Right kidney (tissue), 1 donor: ENCODE measurements around the gene SPDYE3.
"Not testable (repeated sequence)": the region's sequence is repeated elsewhere in the genome, so short reads cannot be mapped to it uniquely, and the experiment has no call there.

Experiments used
- DNase-seq: peaks from one replicate; pipeline ENCODE4 v3.0.0-alpha.2; 2016

SPDYE3 gene

DNA sequence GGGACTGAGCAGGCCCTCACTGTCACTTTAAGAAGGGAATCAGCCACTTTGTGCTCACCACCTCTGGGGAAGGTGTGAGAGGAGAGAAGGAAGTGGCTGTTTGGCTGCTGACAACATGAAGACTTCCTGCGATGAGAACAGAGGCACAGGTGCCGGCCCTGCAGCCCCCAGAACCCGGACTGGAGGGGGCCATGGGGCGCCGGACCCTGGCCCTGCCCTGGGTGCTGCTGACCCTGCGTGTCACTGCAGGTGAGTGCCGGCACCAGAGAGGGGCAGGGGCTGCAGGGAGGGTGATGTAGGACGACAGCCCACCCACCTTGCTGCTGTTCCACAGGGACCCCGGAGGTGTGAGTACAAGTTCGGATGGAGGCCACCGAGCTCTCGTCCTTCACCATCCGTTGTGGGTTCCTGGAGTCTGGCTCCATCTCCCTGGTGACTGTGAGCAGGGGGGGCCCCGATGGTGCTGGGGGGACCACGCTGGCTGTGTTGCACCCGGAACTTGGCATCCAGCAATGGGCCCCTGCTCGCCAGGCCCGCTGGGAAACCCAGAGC is 44.8 kb downstream of the SPDYE3 start:
- DNase-seq, result not testable (repeated sequence)

DNA sequence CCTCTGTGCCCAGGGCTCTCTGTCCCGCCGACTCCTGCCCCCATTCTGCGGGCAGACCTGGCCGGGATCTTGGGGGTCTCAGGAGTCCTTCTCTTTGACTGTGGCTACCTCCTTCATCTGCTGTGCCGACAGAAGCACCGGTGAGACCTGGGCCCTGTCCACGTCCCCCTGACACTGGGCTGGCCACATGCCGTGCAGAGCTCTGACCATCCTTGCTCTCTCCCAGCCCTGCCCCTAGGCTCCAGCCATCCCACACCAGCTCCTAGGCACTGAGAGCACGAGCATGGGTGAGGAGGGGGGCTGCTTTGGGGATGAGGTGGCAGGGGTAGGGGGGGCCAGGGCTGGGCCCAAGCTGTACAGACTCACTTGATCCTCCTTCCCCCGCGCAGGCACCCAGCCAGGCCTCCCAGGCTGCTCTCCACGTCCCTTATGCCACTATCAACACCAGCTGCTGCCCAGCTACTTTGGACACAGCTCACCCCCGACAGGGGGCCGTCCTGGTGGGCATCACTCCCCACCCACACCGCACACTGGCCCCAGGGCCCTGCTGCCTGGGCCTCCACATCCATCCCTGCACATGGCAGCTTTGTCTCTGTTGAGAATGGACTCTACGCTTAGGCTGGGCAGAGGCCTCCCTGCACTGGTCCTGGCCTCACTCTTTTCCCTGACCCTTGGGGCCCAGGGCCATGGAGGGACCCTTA is 45.6 kb downstream of the SPDYE3 start:
- DNase-seq, result no peak

DNA sequence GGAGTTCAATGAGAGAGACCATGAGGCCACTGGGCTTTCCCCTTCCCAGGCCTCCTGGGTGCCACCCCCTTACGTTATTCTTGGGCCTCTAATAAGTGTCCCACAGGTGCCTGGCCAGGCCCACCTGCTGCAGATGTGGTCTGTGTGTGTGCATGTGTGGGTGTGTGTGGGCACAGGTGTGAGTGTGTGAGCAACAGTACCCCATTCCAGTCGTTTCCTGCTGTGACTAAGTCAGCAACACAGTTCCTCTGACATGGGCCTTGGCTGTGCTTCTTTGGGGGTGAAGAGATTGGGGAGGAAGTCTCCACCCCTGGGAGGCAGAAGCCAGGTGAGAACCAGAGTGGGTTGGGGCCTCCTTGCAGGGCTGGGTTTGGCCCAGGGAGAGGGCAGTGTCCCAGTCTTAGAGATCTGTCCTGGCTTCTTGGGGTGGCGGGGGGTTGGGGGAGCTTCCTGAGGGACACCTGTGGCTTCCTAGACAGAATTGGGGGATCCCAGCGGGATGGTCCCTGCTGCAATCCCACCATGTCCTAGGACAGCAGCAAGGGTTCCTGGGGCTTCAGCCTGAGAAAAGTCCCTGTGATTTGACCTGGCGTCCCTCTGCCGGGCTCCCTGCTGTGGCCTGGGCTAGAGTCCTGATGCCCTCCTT is 46.3 kb downstream of the SPDYE3 start:
- DNase-seq, result no peak

DNA sequence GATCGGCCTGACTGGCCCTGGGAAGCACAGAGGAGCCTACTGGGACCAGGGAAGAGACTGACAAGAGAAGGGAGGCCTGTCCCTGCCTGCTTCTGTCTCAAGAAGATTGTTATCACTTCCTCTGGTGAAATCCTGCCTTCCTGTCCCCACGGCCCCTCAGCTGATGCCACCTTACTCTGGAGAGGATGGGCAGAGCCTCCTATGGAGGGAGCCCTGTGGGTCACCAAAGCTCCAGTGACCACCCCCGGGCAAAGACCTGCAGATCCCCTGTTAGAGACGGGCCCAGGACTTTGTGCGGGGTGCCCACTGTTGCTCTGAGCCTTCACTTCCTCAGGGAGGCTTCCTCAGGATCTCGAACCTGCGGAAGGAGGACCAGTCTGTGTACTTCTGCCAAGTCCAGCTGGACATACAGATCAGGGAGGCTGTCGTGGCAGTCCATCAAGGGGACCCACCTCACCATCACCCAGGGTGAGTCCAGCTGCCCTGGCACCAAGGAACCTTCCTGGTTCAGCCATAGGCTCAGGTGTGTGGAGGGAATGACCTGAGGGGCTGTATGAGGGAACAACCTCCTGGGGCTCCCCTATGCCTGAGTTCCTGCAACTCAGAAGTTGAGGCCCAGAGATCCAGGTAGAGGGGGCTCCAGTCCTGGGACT is 49.0 kb downstream of the SPDYE3 start:
- no peak for DNase-seq

DNA sequence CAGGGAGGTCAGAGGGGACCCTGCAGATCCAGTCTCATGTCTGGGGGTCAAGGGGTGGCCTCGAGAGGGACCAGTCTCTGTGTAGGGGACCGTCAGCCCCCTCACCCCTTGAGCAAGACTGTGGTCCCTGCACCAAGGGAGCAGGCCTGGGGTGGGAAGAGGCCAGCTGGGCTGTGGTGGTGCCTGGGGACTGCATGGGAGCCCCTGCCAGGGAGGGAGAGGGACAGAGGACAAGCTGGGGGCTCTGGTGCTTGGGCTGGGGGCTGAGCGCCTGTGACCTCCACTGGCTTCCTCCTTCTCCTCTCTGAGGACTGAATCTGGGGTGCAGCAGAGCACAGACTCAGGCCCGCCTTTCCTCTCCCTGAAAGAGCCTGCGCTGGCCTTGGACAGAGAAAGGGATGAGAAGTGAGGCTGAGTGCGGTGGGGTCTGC is 49.6 kb downstream of the SPDYE3 start:
- DNase-seq, result no peak

DNA sequence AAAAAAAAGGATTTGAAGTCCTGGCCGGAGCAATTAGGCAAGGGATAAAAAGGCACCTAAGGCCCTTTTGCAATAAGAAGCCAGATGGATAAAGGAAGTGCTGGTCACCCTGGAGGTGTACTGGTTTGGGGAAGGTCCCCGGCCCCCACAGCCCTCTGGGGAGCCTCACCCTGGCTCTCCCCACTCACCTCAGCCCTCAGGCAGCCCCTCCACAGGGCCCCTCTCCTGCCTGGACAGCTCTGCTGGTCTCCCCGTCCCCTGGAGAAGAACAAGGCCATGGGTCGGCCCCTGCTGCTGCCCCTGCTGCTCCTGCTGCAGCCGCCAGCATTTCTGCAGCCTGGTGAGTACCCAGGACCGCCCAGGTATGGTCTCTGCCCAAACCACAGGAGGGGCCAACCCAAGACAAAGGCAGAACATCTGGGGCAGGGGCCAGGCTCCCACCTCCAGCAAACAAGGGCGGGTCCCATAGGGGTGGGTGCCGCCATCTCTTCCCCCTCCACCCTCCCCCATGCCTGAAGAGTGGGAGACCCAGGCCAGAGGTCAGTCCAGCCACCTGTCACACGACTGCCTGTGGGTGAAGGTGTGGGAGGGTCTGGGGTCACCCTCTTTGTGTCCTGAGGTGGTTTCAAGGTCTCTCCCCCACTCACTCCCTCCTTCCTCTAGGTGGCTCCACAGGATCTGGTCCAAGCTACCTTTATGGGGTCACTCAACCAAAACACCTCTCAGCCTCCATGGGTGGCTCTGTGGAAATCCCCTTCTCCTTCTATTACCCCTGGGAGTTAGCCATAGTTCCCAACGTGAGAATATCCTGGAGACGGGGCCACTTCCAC is 50.7 kb downstream of the SPDYE3 start, which contains the start of gene PILRB:
Gene PILRB (plus strand): TSS at position 91 of the 830 bp plus-strand sequence. CDS start 186 bp downstream, at position 277.
- no peak for DNase-seq

DNA sequence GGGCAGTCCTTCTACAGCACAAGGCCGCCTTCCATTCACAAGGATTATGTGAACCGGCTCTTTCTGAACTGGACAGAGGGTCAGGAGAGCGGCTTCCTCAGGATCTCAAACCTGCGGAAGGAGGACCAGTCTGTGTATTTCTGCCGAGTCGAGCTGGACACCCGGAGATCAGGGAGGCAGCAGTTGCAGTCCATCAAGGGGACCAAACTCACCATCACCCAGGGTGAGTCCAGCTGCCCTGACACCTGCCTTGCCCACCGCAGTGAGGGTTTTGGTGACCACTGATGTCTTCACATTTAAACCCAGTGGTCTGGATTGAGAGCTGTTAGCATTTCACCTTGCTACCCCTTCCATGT is 51.3 kb downstream of the SPDYE3 start:
- DNase-seq, result no peak

DNA sequence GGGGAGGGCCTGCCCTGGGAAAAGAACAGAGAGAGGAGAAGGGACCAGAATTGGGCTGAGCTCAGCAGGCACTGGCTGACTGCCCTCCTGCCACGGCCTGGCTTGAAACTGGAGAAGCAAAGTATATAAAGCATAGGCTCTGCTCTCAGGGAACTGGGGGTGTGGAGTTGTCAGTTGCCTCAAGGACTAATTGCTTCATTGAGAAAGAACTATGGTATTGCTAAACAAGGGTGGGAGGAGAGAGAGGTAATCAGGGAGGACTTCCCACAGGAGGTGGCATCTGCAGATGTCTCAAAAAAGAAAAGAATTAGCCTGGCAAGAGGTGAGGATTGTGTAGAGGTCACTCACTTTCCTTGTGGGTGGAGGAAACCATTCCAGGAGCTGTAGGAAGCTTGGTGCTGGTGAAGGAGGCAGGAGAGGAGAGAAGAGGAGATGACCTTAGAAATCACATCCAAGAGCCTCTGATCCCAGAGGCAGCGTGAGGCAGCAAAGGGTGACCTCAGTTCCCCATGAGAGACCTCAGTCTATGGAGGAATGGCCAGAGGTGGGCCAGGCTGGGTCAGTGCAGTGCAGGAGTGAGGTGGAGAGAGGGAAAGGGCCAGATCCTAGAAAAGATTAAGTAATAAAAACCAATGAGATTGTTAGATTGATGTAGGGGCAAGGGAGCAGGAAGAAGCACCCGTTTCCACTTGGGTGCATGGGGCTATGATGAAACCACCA is 52.8 kb downstream of the SPDYE3 start:
- DNase-seq, result no peak

DNA sequence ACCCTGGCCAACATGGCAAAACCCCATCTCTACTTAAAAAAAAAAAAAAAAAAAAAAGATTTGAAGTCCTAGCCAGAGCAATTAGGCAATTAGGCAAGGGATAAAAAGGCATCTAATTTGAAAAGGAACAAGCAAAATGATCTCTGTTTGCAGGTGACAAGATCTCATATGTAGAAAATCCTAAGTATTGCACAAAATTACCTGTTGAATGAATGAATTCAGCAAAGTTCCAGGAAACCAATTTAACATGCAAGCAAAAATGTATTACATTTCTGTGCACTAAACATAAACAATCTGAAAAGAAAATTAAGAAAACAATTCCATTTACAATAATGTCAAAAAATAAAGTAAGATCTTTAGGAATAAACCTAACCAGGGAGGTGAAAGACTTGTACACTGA is 55.6 kb downstream of the SPDYE3 start:
- DNase-seq, result no peak

DNA sequence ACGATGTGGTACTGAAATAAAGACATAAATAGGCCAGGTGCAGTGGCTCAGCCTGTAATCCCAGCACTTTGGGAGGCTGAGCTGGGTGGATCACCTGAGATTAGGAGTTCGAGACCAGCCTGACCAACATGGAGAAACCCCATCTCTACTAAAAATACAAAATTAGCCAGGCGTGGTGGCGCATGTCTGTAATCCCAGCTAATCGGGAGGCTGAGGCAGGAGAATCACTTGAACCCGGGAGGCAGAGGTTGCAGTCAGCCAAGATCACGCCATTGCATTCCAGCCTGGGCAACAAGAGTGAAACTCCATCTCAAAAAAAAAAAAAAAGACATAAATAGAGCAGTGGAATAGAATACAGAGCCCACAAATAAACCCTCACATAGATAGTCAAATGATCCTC is 56.3 kb downstream of the SPDYE3 start:
- DNase-seq, result not testable (repeated sequence)

DNA sequence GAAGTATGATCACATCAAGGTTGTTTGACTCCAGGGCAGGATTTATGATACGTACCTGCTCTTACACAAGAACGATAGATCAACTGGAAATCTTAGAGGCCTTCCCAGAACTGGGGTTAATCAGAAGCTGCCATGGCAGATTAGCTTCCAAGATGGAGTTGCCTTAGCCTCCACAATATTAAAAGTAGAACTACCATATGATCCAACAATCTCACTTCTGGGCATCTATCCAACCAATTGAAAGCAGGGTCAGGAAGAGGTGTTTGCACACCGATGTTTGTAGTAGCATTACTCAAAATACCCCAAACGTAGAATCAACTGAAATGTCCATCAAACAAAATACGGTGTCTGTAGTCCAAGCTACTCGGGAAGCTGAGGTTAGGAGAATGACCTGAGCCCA is 57.0 kb downstream of the SPDYE3 start:
- no peak for DNase-seq

DNA sequence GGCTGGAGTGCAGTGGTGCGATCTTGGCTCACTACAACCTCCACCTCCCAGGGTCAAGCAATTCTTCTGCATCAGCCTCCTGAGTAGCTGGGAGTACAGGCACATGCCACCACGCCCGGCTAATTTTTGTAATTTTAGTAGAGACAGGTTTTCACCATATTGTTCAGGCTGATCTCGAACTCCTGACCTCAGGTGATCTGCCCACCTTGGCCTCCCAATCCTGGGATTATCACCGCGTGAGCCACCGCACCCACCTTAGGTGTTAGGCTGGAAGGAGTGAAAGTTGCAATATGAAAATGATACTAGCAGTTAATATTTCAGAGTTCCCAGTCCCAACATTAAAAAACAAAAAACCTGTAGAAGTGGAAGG is 58.5 kb downstream of the SPDYE3 start:
- not testable (repeated sequence) for DNase-seq

DNA sequence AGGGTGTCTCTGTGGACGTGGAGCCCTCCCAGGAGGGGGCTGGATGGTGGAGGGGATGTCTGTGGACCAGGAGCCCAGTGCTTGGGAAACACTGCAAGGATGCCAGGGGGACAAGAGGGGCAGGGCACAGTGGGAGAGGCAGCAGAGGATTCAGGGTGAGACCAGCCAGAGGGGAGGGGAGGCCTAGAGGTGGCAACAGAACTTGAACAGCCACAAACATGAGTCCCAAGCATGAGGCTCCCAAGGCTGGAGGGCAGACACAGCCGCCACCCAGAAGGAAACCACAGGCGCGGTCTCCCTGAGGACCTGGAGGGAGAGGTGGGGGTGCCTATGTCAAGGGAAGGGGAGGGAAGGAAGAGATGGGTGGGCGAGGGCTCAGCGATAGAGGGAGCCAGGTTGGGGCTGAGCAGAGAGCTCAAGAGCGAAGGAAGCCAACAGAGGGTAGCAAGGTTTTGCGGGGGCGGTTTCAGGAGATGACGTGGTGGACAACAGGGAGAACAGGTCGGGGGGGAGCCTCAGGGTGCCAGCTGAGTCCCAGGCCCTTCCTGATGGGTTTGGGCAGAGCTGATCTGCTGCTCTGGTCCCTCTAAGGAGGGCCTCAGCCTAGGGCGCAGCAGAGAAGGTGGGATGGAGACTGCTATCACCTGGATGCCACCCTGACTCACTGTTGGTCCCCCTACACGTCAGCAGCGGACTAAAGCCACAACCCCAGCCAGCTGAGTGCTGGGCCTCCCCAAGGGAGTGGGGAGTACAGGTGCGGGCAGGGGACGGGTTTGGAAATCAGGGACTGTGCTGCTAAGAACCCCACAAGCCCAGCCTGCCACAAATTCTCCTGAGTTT is 59.1 kb downstream of the SPDYE3 start:
- DNase-seq, result no peak

DNA sequence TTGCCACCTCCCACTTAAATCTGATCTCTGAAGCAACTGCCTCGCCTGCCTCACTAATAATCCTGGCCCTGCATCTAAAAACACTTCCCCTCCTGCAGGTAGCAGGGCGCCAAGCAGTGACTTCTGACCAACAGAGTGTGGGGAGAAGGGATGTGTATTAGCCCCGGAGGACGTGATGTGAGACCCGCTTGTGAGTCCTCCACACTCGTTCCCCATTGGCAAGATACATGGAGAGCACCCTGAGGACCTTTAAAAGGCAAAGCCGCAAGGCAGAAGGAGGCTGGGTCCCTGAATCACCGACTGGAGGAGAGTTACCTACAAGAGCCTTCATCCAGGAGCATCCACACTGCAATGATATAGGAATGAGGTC is 59.7 kb downstream of the SPDYE3 start:
- no peak for DNase-seq

DNA sequence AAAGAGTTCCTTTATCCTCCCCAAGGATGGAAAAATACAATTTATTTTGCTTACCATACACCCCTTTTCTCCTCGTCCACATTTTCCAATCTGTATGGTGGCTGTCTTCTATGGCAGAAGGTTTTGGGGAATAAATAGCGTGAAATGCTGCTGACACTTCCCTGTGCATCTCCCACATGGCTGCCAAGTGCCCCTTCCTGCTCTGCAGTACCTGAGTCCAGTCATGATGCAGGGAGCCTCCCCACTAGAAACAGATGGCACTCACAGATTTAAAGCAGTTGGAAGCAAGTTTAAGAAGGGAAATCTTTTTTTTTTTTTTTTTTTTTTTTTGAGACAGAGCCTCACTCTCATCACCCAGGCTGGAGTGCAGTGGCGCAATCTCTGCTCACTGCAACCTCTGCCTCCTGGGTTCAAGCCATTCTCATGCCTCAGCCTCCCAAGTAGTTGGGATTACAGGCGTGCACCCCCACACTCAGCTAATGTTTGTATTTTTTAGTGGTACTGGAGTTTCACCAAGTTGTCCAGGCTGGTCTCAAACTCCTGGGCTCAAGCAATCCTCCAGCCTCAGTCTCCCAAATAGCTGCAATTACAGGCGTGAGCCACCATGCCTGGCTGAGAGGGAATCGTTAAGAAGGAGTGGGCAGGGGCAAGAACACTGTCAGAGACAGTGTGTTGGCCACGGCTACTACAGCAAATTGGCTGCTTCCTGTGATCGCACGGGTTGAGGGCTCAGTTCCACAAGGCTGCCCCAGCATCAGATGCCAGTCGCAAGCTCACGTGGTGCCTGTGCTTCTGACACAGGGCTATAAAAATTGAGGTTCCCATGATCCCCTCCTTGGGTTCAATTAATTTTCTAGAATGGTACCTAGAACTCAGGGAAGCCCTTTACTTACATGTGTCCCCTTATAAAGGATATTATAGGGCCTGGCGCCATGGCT is 60.4 kb downstream of the SPDYE3 start:
- no peak for DNase-seq

DNA sequence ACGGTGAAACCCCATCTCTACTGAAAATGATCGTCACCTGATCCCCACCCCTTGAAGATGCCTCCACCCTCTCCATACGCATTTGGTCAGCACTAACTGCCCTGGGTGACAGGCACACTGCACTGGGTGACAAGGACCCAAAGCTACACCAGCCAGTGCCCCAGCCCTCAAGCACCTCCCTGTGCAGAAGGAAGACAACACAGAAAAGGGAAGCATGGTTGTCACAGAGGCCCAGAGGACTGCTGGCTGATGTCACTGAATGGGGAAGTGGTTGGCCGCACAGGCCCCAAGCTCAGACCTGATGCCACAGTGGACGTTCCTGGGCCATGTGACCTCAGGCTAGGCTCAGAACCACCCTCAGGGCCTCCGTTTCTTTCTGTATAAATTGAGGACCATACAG is 61.6 kb downstream of the SPDYE3 start:
- no peak for DNase-seq

DNA sequence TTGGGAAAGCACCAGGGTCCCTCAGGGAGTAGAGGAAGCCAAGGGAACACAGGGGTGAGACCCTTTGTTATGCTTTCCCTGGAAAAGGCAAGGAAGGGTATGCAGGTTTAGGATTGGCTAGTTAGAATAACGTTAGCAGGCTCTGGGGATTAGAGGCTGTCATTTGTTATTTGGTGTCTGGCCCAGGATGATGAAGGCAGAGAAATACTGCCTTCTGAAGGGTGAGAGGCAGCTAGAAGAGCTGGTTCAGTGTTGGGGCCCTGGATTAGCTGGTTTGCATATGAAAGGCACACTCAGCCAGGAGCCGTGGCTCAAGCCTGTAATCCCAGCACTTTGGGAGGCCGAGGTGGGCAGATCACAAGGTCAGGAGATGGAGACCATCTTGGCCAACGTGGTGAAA is 62.8 kb downstream of the SPDYE3 start:
- DNase-seq, result no peak

DNA sequence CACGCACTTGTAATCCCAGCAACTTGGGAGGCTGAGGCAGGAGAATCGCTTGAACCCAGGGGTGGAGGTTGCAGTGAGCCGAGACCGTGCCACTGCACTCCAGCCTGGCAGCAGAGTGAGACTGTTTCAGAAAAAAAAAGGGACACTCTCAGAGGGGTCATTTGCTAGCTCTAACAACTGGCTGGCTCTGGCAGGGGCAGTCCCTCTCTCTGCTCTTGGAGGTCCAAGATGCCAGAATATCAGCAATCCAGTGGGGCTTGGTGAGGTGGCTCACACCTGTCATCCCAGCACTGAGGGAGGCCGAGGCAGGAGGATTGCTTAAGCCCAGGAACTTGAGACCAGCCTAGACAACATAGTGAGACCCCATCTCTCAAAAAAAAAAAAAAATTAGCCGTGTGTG is 63.2 kb downstream of the SPDYE3 start:
- no peak for DNase-seq

DNA sequence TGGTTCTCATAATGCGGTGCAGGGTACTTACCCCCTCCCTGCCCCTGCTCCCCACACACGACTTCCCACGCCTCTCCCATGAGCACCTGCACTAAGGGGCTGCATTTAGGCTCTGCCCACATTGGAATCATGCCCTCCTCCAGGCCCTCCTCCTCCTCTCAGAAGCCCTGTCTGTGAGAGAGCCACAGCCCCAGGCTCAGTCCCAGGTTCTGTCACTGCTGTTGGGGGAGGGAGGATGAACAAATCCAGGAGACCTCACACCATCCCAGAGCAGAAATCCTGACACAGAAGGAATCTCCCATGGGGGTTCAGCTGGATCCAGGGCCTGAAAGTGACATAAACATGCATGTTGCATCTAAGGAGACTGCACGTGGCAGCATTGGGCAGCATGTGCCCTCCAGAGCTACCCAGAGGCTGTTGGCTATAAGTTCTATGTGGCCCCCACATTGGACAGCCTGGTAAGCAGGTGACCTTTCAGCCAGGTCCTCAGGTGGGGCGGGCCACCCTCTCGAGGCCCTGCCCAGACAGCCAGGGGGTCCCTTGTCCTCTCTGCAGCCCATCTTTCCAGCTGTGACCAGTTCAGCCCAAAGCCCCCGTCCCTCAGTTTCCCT is 64.2 kb downstream of the SPDYE3 start:
- DNase-seq, result no peak
